ENCODE measurements around the gene CTIF. TPM values are rescaled to one million over a fixed set of nuclear protein-coding genes. Genes with fewer than 3 reads are reported as not detected.

Gene CTIF
- total RNA-seq, 1 experiment from 2014 or later = 5.8 TPM

DNA sequence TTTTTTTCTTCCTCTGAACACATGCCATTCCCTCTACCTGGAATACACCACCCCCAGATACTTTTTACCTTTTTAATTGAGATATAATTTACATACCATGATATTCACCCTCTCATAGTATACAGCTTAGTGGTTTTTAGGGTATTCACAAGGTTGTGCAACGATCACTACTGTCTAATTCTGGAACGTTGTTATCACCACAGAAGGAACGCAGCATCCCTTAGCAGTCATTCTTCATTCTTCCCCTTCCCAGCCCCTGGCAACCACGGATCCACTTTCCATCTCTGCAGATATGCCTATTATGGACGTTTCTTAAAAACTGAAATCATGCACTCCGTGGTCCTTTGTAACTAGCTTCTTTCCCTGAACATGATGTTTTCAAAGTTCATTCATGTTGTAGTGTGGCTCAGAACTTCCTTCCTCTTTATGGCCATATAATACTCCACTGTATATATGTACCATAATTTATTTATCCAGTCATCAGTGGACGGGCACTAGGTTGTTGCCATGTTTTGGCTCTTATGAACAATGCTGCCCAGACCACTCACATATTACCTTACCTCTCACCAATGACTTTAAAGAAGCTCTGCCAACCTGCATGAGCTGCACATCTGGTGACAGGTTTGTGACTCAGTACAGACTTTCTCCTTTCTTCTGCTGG is 168.9 kb downstream of the CTIF start:
- H3K9me2 ChIP-seq (replicated peaks; ENCODE audit: low read length) = no peaks in the 10 kb centered on the region

DNA sequence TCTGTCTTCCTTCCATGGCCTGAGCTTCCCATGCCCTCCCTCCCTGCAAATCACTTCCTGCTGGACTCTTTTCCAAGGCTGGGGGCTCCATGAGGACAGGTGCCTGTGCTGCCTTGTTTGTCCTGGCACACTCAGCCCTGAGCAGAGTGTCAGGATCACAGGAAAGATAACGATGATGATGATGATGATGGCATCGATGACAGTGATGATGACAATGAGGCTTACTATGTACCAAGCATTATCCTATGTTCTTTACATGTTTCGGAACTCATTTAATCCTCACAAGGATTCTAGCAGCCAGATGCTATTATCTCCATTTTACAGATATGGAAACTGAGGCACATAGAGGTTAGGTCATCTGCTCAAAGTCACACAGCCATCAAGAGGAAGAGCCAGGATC is 170.0 kb downstream of the CTIF start:
- BruUV-seq (replicated peaks) = no TSS peak

More for the DNA sequence above, 168.9 kb downstream of the CTIF start:
- H3K4me3 ChIP-seq (ENCODE audit: low read length) = no peak overlapping the region
- H3K4me2 ChIP-seq (ENCODE audit: low read length) = no peak overlapping the region
- H3F3A ChIP-seq (ENCODE audit: low read length, unreplicated experiment) = no peaks in the 10 kb centered on the region
- no peaks in the 10 kb centered on the region for H3K4me1 ChIP-seq (ENCODE audit: insufficient read depth, low read length)
- no peaks in the 10 kb centered on the region for H3K9me3 ChIP-seq (ENCODE audit: low read length)
- H4K20me1 ChIP-seq (ENCODE audit: low read length) = no peaks in the 10 kb centered on the region
- CTCF ChIA-PET = no interaction called here
- DNase-seq (no peak), ATAC-seq (no peak)
- H3K27ac ChIP-seq (ENCODE audit: low read length) = no peak overlapping the region
- no peaks in the 10 kb centered on the region for H3K27me3 ChIP-seq (ENCODE audit: low read length)
- no peaks in the 10 kb centered on the region for H3K36me3 ChIP-seq (ENCODE audit: low read depth, low read length)
- TF ChIP-seq, protein P1, sequence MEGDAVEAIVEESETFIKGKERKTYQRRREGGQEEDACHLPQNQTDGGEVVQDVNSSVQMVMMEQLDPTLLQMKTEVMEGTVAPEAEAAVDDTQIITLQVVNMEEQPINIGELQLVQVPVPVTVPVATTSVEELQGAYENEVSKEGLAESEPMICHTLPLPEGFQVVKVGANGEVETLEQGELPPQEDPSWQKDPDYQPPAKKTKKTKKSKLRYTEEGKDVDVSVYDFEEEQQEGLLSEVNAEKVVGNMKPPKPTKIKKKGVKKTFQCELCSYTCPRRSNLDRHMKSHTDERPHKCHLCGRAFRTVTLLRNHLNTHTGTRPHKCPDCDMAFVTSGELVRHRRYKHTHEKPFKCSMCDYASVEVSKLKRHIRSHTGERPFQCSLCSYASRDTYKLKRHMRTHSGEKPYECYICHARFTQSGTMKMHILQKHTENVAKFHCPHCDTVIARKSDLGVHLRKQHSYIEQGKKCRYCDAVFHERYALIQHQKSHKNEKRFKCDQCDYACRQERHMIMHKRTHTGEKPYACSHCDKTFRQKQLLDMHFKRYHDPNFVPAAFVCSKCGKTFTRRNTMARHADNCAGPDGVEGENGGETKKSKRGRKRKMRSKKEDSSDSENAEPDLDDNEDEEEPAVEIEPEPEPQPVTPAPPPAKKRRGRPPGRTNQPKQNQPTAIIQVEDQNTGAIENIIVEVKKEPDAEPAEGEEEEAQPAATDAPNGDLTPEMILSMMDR (conservative IDR thresholded peaks at IDR 0.05; ENCODE audit: low read depth, low read length) = no peak
- TF ChIP-seq EZH2 (IDR thresholded peaks at IDR 0.05; ENCODE audit: low read length, unreplicated experiment) (no peak), EZH2phosphoT487 (IDR thresholded peaks at IDR 0.05; ENCODE audit: borderline replicate concordance, low read length) (no peak)
- POLR2A ChIA-PET (ENCODE audit: unreplicated experiment) = no interaction called here
- H2AFZ ChIP-seq (ENCODE audit: low read length) = no peak overlapping the region
- no peaks in the 10 kb centered on the region for H3K79me2 ChIP-seq (ENCODE audit: low read length)
- intact Hi-C loops (cut with micrococcal nuclease) = no loop called here
- no TSS peak for BruUV-seq (replicated peaks)
- no peak overlapping the region for H3K9ac ChIP-seq (ENCODE audit: low read length)

More for the DNA sequence above, 170.0 kb downstream of the CTIF start:
- Histone ChIP-seq H3K9me3 (ENCODE audit: low read length) (no peaks in the 10 kb centered on the region), H3K79me2 (ENCODE audit: low read length) (no peaks in the 10 kb centered on the region), H3K9ac (ENCODE audit: low read length) (no peak overlapping the region), H4K20me1 (ENCODE audit: low read length) (no peaks in the 10 kb centered on the region), H3K4me3 (ENCODE audit: low read length) (no peak overlapping the region), H3F3A (ENCODE audit: low read length, unreplicated experiment) (no peaks in the 10 kb centered on the region), H3K27ac (ENCODE audit: low read length) (no peak overlapping the region), H3K27me3 (ENCODE audit: low read length) (no peaks in the 10 kb centered on the region), H2AFZ (ENCODE audit: low read length) (no peak overlapping the region), H3K9me2 (replicated peaks; ENCODE audit: low read length) (no peaks in the 10 kb centered on the region), H3K36me3 (ENCODE audit: low read depth, low read length) (no peaks in the 10 kb centered on the region), H3K4me2 (ENCODE audit: low read length) (no peak overlapping the region), H3K4me1 (ENCODE audit: insufficient read depth, low read length) (no peaks in the 10 kb centered on the region)
- TF ChIP-seq, protein P1 (conservative IDR thresholded peaks at IDR 0.05; ENCODE audit: low read depth, low read length) = no peak
- TF ChIP-seq EZH2phosphoT487 (IDR thresholded peaks at IDR 0.05; ENCODE audit: borderline replicate concordance, low read length) (no peak), EZH2 (IDR thresholded peaks at IDR 0.05; ENCODE audit: low read length, unreplicated experiment) (no peak)
- intact Hi-C loops (cut with micrococcal nuclease) = no loop called here
- ChIA-PET CTCF (no interaction called here), POLR2A (ENCODE audit: unreplicated experiment) (no interaction called here)
- no peak for ATAC-seq
- no peak for DNase-seq
